Measurements from ENCODE around the gene TSHZ2.
"Not testable (repeated sequence)": the region's sequence is repeated elsewhere in the genome, so short reads cannot be mapped to it uniquely, and the experiment has no call there.

Gene TSHZ2

DNA sequence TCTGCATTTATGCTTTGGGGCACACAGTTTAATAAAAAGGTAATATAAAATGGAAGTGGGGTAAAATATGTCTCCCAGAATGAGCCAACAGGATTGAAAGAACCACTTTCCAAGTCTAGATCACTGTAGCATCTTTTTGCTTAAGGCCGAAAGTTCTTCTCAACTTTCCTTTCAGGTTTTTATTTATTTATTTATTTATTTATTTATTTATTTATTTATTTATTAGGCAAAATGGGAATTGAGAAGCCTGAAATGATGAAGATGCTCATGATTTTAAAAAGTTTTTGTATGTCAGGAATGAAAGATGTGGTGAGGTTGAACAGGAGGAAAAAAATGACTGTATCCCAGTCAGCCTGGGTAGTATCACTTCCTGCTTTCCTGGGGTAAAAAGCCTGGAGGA, 24.0 kb downstream of the TSHZ2 start:
- DNase-seq (ENCODE audit: low spot score), result no peak
- FAIRE-seq, result no peak

DNA sequence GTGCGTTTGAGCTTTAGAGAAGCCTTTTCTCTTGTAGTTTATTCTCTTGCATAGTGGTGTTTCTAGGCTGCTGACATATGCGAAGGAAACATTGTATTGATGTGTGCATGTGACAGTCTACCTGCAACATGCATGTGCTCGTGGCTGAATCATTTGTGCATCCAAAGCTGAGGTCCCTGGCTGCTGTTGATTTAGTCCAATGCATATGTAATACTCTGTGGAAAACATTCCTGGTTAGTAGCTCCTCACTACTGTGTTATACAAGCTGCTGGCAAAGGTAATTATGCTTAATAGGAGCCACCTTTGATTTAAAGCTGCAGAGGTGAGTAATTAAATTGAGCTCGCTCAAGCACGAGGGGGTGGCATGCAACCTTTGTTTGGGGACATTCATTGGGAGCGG, 24.5 kb downstream of the TSHZ2 start:
- no peak for FAIRE-seq
- DNase-seq (ENCODE audit: low spot score), result no peak

DNA sequence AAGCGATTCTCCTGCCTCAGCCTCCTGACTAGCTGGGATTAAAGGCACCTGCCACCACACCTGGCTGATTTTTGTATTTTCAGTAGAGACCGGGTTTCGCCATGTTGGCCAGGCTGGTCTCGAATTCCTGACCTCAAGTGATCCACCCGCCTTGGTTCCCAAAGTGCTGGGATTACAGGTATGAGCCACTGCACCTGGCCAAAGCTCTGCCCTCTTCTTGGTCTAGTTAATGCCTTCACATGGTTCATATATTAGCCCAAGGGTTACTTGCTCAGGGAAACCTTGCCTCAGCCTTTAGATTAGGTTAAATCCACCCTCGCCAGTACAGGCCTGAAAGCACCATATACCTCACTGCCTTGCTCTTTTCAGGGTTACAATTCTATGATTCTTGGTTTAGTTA, 26.1 kb downstream of the TSHZ2 start:
- DNase-seq (ENCODE audit: low spot score), result no peak
- no peak for FAIRE-seq

DNA sequence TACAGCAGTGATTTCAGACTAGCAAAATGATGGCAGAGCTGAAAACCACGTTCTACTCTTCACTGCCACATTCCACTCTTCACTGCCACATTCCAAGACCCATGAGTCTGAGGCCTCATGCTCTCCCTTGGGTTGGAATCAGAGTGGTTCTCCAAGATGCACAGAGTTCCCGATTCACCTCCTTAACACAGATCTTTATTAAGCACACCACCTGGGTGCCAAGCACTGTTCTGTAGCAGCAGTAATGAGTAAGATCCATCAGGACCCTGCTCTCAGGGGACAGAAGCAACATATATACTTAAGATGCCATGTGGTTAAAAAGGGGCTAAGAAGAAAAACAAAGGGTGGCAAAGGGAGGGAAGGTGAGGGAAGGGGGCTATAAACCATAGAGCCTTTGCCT, 26.9 kb downstream of the TSHZ2 start:
- no peak for FAIRE-seq
- no peak for DNase-seq (ENCODE audit: low spot score)

DNA sequence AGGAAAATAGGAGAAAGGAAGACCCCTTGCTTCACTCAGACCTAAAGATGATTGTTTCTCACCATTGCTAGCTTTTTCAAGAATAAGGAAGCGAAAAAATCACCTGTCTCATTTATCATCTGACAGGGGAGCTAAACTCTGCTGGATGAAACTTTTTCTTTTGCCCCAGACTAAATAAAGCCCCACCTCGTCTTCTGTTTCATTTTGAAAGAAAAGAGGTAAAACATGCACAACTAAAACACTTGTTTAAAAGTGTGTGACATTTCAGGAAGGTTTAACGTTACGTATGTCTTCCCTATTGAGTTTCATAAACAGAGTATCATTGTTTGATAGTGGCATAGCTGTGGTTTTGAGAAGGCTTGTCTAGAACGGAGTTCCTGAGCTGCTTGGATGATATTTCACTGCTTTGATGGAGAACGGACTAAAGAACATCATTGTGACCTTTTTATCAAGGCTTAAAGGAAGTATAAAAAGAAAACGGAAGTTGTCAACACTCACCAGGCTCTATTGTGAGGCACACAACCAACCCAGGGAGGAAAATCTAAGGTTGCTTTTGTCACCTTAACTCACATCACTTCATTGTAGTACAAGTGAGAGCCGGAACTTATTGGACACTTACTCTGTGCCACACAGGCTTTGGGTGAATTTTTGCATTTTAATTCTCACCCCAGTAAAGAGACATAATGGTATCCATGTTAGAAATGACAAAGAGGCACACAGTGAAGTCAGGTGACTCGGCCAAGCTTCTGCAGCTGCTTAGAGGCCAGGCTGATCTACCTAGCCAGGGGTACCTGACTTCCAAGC, 29.5 kb downstream of the TSHZ2 start:
- peak; percentile 83 for FAIRE-seq
- DNase-seq (ENCODE audit: low spot score), result peak; percentile 48

DNA sequence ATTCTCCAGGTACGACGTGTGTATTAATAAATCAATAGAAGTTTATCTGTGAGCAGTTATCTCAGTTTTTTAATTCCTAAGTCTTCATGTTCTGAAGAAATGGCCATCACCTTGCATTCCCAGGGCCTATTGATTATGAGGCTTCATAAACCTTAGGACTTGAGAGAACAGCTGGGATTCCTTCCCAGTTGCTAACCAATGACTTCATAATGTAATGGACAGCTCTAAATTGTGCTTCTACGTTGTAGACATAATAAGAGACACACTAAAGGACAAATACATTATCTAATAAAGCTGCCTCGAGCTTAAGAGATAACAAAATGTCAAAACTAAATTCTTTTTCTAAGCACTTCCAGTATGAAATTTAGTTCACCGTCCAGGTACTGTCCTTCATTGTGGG, 30.6 kb downstream of the TSHZ2 start:
- FAIRE-seq, result no peak

DNA sequence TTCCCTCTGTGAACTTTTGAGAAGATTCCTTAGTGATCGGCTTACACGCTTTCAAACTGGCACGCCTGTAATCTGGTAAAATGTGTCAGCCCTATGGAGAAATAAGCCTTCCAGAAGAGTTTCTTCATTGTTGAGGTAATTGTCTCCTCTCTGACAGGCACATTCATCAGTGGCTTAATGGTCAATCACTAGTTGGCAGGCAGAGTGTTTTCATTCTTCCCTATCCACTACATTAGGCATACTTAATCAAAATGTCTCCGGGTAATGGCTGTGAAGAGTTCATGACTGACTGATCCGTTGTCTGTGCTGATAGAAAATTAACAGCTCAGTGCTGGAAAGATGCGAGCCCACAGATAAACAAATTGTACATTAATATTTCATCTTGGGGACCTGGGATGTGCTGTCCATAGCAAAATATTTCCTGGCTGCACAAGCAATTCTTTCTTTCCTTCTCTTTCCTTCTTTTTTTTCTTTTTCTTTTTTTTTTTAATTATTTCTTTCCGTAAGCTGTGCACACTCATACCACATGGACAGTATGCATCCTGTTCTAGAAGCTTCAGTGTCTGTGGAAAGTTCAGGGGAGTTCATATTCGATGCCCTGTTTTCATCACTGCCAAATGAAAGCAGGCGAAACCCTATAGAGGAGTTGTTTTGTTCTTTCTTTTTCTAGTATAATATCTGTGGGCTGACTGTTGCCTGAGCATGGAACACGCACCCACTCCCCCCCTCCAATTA, 31.4 kb downstream of the TSHZ2 start:
- no peak for FAIRE-seq
- DNase-seq (ENCODE audit: low spot score), result no peak

More for the DNA sequence above, 30.6 kb downstream of the TSHZ2 start:
- no peak for DNase-seq (ENCODE audit: low spot score)

DNA sequence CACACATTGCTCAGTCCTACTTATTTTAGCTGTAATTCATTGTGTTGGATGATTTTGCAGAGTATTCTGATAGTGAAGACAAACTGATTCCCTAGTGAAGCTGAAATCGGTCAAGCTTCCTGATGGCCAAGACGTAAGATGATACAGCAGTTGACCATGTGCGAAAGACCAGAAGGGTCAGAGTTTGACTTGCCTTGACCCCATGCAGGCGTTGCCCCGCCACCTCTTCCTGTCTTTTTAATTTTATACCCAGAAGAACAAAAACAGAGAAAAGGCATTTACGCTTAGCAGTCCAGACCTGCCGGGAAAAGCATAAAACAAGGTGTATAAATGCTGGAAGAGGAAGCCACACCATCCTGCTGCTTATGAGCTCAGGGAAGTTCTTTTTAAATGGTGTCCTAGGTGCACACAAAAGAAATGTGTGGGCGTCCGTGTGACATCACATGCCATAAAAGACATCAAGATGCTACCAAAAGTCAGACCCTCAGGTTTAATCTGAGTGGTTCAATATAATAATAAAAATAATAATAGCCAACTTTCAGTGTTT, 32.2 kb downstream of the TSHZ2 start:
- no peak for DNase-seq (ENCODE audit: low spot score)
- peak; percentile 71 for FAIRE-seq

DNA sequence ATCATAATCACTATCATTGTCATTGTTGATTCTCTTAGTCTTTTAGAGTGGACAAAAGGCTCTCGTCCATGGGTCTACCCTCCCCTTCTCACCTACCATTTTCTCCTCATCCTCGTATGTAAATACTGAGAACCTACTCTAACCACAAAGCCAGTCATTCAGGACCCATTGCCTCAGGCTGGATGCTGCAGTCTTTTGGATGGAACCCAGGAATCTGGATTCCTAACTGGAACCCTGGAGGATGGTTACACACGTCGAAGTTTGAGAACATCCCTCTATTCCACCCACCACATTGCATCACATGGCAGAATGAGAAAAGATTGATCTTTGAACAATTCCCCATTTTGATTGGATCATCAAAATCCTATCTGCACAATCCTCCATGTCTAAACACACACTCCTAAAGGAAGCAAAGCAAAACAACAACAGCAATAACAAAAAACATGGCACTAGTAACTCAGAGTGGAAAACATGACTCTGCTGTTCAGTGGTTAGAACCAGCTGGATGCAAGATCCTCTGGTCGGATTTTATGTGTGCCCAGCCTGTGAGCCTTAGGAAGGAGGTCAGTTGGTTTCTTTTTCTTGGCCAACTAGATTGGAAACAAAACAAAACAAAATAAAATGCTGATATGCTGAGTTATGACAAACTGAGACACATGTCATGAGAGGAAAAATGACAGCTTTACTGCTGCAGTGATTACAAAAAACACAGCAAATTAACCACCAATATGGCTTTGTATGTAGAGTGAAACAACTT, 38.0 kb downstream of the TSHZ2 start:
- DNase-seq (ENCODE audit: low spot score) (no peak), FAIRE-seq (peak; percentile 42)

DNA sequence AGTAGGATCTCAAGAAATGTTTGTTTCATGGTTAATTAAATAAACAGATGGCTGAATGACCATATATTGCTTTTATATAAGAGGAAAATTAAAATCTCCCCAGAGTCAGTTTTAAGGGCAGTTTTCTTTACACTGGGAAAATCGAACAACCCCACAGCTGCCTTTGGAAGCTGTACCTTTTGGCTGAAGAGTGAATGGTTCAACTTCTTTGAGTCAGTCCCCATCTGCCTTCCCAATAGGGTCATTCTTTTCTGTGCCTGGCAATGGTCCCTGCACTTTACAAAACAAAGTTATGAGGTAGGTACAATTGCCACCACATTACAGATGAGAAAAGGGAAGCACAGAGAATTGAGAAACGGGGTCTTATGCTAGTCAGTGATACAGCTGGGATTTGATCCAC, 39.5 kb downstream of the TSHZ2 start:
- DNase-seq (ENCODE audit: low spot score), result no peak
- FAIRE-seq, result no peak

DNA sequence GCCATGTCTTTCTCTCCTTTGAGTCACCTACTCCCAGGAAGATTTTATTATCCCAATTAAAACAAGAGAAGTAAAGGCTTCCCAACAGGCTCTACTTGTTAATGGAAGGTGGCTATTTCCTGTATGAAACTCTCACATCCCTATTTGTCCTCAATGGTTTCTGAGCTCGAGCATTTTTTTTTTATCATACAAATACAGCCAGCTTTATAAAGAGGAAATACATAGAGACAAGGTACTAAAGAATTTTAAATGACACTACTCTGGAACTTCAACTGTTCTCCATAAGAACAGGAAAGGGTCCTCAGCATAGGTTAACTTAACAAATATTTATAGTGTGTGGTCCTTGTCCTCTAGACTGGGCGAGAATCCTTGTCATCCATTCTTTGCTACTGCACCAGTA, 41.0 kb downstream of the TSHZ2 start:
- DNase-seq (ENCODE audit: low spot score) (no peak), FAIRE-seq (no peak)

DNA sequence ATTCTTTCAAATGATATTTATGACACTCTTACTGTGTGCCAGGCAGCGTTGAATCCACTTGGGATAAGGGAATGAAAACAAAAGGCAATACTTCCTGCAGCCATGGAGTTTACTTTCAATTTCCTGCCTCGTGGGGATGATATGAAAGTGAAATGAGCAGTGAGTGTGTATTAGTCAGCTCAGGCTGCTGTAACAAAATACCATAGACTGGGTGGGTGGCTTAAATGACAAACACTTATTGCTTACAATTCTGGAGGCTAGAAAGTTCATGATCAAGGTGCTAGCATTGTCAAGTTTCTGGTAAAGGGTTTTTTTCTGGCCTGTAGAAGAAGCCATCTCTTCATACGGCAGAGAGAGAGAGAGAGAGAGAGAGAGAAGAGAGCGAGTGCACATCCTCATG, 41.7 kb downstream of the TSHZ2 start:
- no peak for DNase-seq (ENCODE audit: low spot score)
- no peak for FAIRE-seq

DNA sequence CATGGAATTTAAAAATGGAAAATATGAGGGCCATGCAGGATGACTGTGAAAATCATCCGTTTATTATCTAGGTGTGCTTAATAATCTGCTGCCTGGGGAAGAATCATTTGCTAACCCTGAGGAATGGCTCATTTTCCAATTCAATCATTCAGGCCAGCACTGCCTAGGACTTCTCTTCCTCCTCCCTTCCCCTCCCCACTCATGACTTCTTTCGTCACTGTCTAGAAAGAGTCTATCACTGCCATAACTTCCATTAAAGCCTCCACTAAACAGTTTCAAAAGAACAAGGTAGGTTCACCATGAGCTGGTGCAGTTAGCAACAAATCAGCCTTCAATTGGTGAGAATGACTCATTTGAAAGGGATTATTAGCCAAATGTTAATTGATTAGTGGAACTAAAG, 43.9 kb downstream of the TSHZ2 start:
- no peak for DNase-seq (ENCODE audit: low spot score)
- FAIRE-seq, result no peak

DNA sequence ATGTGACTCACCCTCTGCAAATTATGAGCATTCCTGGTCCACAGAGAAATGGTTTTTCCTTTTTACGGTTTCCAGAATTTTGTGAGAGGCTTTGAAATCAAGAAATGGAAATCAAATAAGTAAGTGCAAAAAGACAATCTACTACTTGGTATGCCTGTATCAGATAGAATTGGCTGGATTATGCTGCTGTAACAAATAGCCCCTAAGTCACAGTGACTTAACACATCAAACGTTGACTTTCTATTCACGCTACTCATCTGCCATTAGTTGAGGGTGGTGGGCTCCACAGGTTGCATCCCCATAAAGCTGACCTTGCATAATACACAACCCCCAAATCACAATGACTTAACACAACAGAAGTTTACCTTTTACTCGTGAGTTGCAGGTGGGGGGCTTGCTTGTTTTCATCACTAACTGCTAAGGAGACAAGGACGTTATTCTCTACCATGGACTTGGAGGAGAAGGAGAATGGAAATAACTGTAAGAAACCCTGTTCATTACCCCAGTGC, 44.4 kb downstream of the TSHZ2 start:
- DNase-seq (ENCODE audit: low spot score) (no peak), FAIRE-seq (no peak)

DNA sequence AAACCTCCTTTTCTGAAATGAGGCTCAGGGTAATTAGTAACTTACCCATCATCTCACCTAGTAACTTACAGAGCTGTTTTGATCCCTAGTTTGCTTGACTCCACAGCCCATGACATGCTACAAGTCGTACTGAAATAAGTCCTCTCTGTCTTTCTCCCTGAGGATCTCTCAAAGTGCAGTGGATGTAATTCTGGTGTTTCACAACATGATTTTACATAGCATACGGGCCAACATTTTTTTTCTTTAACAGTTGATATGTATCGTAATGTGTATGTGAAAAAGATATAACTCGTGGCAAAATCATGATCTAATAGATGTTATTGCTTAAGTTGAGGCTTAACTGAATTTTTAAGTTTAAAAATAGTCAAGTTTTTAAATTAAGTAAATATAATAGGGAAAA, 45.0 kb downstream of the TSHZ2 start:
- DNase-seq (ENCODE audit: low spot score) (no peak), FAIRE-seq (no peak)

DNA sequence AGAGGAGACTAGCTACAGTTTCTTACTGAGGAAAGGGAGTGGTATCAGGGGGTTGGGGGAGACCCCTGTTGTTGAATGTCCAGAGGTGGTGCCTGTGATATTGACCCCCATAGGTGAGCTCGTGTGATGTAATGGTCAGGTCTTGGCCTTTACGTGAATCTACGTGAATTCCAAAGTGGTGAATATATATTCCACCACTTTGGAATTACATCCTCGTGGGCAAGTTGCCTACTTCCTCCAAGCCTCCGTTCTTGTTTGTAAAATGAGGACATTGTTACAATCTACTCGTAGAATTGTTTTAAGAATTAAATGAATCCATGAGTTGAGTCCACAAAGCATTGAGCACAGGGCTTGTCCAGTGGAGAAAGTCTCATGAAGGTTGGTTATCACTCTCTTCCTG, 47.3 kb downstream of the TSHZ2 start:
- FAIRE-seq, result no peak
- no peak for DNase-seq (ENCODE audit: low spot score)

DNA sequence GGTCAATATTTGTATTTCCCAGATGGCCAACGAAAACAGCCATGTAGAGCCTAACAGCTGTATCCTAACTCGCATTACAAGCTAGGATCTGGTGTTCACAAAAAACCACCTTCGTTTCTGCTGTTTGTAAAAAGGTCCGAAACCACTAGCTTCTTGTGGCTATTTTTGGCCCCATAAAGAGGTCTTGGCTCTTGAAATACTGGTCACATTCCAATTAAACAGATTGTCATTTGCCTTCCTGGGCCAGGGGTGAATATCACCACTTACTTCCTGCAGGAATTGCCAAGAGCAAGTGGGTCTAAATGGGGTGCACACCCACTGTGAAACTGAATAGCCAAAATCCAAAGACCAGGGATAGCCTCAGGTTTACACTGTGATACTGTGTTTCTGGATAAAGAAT, 48.2 kb downstream of the TSHZ2 start:
- FAIRE-seq (no peak), DNase-seq (ENCODE audit: low spot score) (no peak)

DNA sequence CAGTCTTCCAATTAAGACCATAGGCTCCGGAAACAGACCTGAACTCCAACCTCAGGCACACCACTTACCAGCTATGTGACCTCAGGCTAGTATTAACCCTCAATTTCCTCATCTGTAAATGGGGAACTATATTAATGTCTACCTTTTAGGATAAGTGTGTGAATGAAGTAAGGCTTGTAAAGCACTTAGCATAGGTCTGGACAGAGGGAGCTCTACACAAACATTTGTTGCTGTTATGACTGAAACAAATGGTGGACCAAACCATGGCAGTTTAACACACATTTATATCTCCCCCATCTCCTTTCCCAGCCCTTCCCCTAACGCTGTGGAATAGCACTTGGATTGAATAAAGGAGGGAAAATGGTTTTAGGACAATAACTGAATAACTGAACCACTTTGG, 48.7 kb downstream of the TSHZ2 start:
- DNase-seq (ENCODE audit: low spot score) (no peak), FAIRE-seq (no peak)

DNA sequence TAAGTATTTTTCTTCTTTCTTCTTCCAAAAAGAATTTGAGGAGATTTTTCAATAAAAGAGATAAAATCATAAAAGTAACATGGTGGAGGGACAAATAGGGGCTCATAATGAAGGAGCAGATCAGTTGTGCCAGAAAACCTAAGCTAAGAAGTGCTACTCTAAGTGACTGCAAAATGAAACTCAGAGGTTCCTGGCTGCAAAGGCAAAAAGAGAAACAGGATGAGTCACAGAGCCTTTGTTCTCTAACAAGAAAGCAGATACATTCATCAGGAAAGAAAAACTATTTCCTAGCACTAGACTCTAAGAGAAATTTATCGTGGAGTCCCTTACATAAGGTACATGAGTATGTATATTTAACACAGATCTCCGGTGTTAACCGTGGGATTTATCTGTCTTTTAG, 49.8 kb downstream of the TSHZ2 start:
- FAIRE-seq (no peak), DNase-seq (ENCODE audit: low spot score) (peak; percentile 47)

DNA sequence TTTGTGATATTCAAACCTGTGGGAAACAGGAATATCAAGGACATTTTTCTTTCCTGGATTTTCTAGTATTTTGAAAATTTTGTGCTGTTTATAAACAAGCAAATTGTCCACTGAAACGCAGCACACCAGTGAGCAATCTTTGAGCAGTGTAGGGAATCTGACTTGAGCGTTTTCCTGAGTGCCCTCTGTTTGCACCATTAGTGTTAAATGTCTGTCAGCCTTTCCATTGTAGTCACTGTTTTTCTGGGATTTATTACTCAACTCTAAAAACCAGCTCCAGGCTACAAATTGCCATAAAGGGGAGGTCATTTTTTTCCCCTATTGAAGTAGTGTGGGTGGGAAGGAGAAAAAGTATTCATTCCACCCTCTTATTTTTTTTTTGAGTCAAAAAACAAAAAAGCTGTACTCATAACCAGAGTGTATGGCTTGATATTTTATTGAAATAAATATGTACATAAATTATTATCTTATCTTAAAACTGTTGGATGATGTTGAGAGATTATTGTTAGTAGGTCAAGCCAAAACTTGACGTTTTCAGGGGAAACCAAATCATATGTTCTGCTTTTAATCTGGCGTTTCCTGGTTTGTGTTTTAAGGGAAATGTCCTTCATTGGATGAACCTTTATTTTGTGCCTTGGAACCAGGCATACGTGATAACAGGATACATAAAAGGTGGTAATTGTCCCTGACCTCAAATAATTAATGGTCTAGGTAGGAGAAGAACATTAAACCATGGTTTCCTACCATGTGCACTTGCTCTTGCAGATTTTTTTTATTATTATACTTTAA, 51.8 kb downstream of the TSHZ2 start:
- no peak for FAIRE-seq

DNA sequence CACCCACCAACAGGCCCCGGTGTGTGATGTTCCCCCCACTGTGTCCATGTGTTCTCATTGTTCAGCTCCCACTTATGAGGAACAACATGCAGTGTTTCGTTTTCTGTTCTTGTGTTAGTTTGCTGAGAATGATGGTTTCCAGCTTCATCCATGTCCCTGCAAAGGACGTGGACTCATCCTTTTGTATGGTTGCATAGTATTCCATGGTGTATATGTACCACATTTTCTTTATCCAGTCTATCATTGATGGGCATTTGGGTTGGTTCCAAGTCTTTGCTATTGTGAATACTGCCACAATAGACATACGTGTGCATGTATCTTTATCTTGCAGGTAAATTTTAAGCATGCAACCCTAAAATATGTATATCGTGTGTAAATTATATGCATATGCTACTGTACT, 52.5 kb downstream of the TSHZ2 start:
- FAIRE-seq; DNase-seq (ENCODE audit: low spot score): not testable (repeated sequence)

More for the DNA sequence above, 51.8 kb downstream of the TSHZ2 start:
- DNase-seq (ENCODE audit: low spot score), result no peak

Measured in urothelium cell line (cell line).